ENCODE data around the gene ZSCAN30. TPM values are rescaled to one million over a fixed set of nuclear protein-coding genes. Genes with fewer than 3 reads are reported as not detected.

The ZSCAN30 gene
- total RNA-seq, 2 experiments from 2014 or later: 9.6 to 11.6 TPM

DNA sequence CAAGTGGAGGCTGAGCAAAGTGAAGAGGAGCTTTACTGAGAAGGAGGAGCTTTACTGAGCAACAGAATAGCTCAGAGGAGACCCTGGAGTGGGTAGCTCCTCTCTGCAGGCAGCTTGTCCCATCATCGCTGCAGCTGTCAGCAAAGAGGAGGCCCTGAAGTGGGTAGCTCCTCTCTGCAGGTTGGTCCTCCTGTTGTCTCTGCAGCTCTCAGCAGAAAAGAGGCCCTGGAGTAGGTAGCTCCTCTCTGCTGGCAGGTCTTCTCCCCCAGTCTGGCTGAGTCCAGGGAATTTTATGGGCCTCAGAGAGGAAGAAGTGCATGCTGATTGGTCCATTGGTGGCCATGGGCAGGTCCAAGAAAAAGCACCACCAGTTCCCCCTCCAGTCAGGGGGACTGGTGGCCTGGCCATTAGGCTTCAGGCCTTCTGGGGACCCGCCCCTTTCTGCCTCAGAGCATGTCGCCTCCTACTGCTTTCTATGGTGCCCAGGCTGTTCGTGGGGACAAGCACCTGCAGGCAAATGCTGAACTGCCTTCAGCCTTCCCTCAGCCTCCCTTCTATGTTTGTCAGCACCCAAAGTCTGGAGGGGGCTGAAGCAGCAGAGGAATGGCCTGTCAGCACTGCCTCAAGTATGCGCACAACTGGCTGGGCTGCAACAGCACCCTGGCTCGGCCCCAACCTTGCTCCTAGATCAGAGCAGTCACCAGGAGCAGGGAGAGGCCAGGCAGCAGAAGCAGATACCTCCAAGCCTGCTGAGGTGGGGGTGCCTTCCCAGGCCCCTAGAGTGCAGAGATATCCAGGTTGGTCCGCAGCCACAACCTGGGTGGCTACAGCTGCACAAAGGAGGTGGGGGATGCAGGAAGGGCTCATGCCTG is 5.9 kb downstream of the ZSCAN30 start:
- intact Hi-C loops (cut with DNase I, micrococcal nuclease): no loop called here
- no peaks in the 10 kb centered on the region for H3K9me3 Mint-ChIP-seq
- Histone ChIP-seq H3K9me3 (ENCODE audit: control insufficient read depth in 1 of 2, insufficient read depth in 1 of 2, low read length in 2 of 2) (peaks cover 0 to 18% of the 10 kb centered on the region in 2 experiments), H3K4me1 (ENCODE audit: insufficient read depth, low read length) (peaks cover 5% of the 10 kb centered on the region), H3K4me3 (ENCODE audit: low read length) (no peak overlapping the region), H3K27ac (ENCODE audit: low read depth in 1 of 2, low read length in 2 of 2) (no peak overlapping the region), H3K27me3 (ENCODE audit: control insufficient read depth in 1 of 2, insufficient read depth in 2 of 2, low read length in 2 of 2) (no peaks in the 10 kb centered on the region), H3K36me3 (ENCODE audit: insufficient read depth, low read length) (peaks cover 13% of the 10 kb centered on the region)
- CTCF ChIA-PET: no interaction called here
- POLR2A ChIA-PET: no interaction called here
- peaks cover 28% of the 10 kb centered on the region for H3K4me1 Mint-ChIP-seq (ENCODE audit: low read depth)
- no peak overlapping the region for H3K27ac Mint-ChIP-seq
- DNase-seq: no peak
- no peaks in the 10 kb centered on the region for H3K27me3 Mint-ChIP-seq
- no peak for ATAC-seq (ENCODE audit: poor library complexity)
- peaks cover 29% of the 10 kb centered on the region for H3K36me3 Mint-ChIP-seq (ENCODE audit: low read depth)
- H3K4me3 Mint-ChIP-seq: no peak overlapping the region
- TF ChIP-seq, protein P1, sequence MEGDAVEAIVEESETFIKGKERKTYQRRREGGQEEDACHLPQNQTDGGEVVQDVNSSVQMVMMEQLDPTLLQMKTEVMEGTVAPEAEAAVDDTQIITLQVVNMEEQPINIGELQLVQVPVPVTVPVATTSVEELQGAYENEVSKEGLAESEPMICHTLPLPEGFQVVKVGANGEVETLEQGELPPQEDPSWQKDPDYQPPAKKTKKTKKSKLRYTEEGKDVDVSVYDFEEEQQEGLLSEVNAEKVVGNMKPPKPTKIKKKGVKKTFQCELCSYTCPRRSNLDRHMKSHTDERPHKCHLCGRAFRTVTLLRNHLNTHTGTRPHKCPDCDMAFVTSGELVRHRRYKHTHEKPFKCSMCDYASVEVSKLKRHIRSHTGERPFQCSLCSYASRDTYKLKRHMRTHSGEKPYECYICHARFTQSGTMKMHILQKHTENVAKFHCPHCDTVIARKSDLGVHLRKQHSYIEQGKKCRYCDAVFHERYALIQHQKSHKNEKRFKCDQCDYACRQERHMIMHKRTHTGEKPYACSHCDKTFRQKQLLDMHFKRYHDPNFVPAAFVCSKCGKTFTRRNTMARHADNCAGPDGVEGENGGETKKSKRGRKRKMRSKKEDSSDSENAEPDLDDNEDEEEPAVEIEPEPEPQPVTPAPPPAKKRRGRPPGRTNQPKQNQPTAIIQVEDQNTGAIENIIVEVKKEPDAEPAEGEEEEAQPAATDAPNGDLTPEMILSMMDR (IDR thresholded peaks at IDR 0.05): no peak

DNA sequence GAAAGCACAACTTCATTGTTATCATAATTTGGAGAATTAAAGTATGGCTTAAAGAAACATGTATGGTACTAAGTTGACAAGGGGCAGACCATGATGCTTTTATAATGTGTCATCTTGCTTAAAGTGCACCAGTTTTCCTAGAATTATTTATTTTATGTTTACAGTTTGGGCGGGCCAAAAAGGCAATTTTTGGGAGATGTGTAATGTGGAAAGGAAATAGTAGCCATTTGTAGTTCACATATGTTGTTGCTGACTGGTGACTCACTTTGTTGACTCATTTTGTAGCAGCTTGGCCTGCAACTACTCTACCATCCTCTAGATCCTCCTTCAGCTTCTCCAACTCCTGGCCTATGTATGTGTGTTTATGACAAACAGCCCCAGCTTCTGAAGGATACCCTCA is 7.7 kb downstream of the ZSCAN30 start:
- Mint-ChIP-seq H3K27ac (no peak overlapping the region), H3K27me3 (no peaks in the 10 kb centered on the region), H3K9me3 (no peaks in the 10 kb centered on the region), H3K36me3 (ENCODE audit: low read depth) (peaks cover 29% of the 10 kb centered on the region), H3K4me3 (no peak overlapping the region), H3K4me1 (ENCODE audit: low read depth) (peaks cover 15% of the 10 kb centered on the region)
- Histone ChIP-seq H3K4me1 (ENCODE audit: insufficient read depth, low read length) (no peaks in the 10 kb centered on the region), H3K36me3 (ENCODE audit: insufficient read depth, low read length) (peaks cover 13% of the 10 kb centered on the region), H3K4me3 (ENCODE audit: low read length) (no peak overlapping the region), H3K27ac (ENCODE audit: low read depth in 1 of 2, low read length in 2 of 2) (no peak overlapping the region), H3K9me3 (ENCODE audit: control insufficient read depth in 1 of 2, insufficient read depth in 1 of 2, low read length in 2 of 2) (peaks cover 0 to 18% of the 10 kb centered on the region in 2 experiments), H3K27me3 (ENCODE audit: control insufficient read depth in 1 of 2, insufficient read depth in 2 of 2, low read length in 2 of 2) (no peaks in the 10 kb centered on the region)
- intact Hi-C loops (cut with DNase I, micrococcal nuclease): no loop called here
- TF ChIP-seq, protein P1 (IDR thresholded peaks at IDR 0.05): no peak
- DNase-seq: no peak
- CTCF ChIA-PET: no interaction called here
- POLR2A ChIA-PET: no interaction called here
- ATAC-seq (ENCODE audit: poor library complexity): no peak

DNA sequence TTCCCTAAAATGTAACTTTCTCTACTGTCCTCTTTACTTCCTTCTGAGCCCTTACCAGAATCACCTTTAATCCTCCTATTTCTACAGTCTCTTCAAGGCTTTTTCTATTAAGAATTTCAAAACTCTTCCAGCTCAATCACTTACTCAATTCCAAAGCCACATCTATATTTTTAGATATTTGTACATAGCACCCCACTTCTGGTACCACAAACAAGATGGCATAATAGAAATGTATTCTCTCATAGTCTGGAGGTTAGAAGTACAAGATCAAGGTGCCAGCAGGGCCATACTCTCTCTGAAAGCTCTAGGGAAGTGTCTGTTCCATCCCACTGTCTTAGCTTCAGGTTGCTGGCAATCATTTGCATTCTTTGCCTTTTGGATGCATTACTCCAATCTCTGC is 11.1 kb downstream of the ZSCAN30 start:
- H3K4me1 Mint-ChIP-seq (ENCODE audit: low read depth): peaks cover 4% of the 10 kb centered on the region
- CTCF ChIA-PET: no interaction called here

More for the DNA sequence above, 11.1 kb downstream of the ZSCAN30 start:
- Histone ChIP-seq H3K4me3 (ENCODE audit: low read length) (no peak overlapping the region), H3K4me1 (ENCODE audit: insufficient read depth, low read length) (no peaks in the 10 kb centered on the region), H3K27ac (ENCODE audit: low read depth in 1 of 2, low read length in 2 of 2) (no peak overlapping the region), H3K27me3 (ENCODE audit: control insufficient read depth in 1 of 2, insufficient read depth in 2 of 2, low read length in 2 of 2) (no peaks in the 10 kb centered on the region), H3K9me3 (ENCODE audit: control insufficient read depth in 1 of 2, insufficient read depth in 1 of 2, low read length in 2 of 2) (peaks cover 0 to 7% of the 10 kb centered on the region in 2 experiments), H3K36me3 (ENCODE audit: insufficient read depth, low read length) (peaks cover 9% of the 10 kb centered on the region)
- Mint-ChIP-seq H3K36me3 (ENCODE audit: low read depth) (peaks cover 15% of the 10 kb centered on the region), H3K27me3 (no peaks in the 10 kb centered on the region), H3K9me3 (peaks cover 2% of the 10 kb centered on the region), H3K4me3 (no peak overlapping the region), H3K27ac (no peak overlapping the region)
- DNase-seq (no peak), ATAC-seq (ENCODE audit: poor library complexity) (no peak)
- TF ChIP-seq, protein P1 (IDR thresholded peaks at IDR 0.05): no peak
- intact Hi-C loops (cut with DNase I, micrococcal nuclease): no loop called here
- POLR2A ChIA-PET: no interaction called here

Data from CD4-positive, alpha-beta T cell (primary cell).